ENCODE measurements around the gene CCDC91.

DNA sequence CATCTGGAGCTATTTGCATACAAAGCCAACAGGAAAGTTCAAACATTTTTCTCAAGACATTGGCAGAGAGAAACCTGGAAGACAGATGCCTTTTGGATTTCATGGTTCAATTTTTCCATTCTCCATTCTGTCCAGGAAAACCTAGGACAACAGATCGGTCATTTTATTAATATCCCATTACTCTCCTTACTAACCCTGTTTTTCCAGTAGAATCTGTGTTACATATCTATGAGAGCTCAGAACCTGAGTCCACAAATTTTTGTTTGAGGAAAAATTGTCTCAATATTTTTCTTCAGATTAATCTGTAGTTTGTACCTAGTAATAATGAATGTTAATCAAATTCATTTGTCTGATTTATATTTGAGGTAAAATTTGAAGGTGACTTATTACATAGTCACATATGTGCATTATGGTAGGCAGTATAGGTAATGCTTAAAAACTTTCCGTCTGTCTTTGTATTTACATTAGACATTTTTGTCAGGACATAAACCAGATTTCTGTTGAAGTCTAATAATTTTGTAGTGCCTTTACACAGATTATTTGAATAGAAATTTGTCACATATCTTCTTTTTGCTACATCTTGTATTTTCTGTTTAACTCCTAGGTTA, 75.3 kb downstream of the CCDC91 start:
- TF ChIP-seq, protein P1, sequence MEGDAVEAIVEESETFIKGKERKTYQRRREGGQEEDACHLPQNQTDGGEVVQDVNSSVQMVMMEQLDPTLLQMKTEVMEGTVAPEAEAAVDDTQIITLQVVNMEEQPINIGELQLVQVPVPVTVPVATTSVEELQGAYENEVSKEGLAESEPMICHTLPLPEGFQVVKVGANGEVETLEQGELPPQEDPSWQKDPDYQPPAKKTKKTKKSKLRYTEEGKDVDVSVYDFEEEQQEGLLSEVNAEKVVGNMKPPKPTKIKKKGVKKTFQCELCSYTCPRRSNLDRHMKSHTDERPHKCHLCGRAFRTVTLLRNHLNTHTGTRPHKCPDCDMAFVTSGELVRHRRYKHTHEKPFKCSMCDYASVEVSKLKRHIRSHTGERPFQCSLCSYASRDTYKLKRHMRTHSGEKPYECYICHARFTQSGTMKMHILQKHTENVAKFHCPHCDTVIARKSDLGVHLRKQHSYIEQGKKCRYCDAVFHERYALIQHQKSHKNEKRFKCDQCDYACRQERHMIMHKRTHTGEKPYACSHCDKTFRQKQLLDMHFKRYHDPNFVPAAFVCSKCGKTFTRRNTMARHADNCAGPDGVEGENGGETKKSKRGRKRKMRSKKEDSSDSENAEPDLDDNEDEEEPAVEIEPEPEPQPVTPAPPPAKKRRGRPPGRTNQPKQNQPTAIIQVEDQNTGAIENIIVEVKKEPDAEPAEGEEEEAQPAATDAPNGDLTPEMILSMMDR (IDR thresholded peaks at IDR 0.05; ENCODE audit: insufficient read depth, low read length, poor library complexity, severe bottlenecking) = no peak
- no peak for TF ChIP-seq EZH2phosphoT487 (conservative IDR thresholded peaks at IDR 0.05; ENCODE audit: low read length)

All from SU-DHL-6 (cell line).